MCF 10A (cell line): ENCODE results near the gene NAT10. TPM values are rescaled to one million over a fixed set of nuclear protein-coding genes. Genes with fewer than 3 reads are reported as not detected.

Experiments
- BruUV-seq: library from RNA; stranded (reverse); fragments of 400-500 nt; replicated peaks from 2 replicates; lab custom pipeline; 2021; lab: Mats Ljungman, UMichigan
- CTCF ChIA-PET: fragments of 300-600 bp; sonication (Branson Sonifier 250); formaldehyde crosslinking; extraction: SDS; loops from one replicate; lab custom pipeline; 2021; ENCODE audit warnings: antibody characterized with exemption, inconsistent platforms; lab: Yijun Ruan, JAX
- POLR2A ChIA-PET: fragments of 300-600, 350-650 bp; sonication (Branson Sonifier 250); formaldehyde crosslinking; extraction: SDS; loops from one replicate; lab custom pipeline; 2020; ENCODE audit warnings: antibody characterized with exemption, inconsistent platforms; lab: Yijun Ruan, JAX
- DNase-seq: peaks from one replicate; pipeline ENCODE4 v3.0.0-alpha.2; 2018; ENCODE audit not compliant: unreplicated experiment
- H3K27ac Mint-ChIP-seq: one replicate; pipeline ENCODE4 v1.8.0; 2022; ENCODE audit warnings: mild to moderate bottlenecking, low read depth, mixed read lengths; ENCODE audit not compliant: unreplicated experiment
- H3K27me3 Mint-ChIP-seq: one replicate; pipeline ENCODE4 v1.8.0; 2022; ENCODE audit warnings: mixed read lengths; ENCODE audit not compliant: insufficient read depth, unreplicated experiment
- H3K36me3 Mint-ChIP-seq: one replicate; pipeline ENCODE4 v1.8.0; 2022; ENCODE audit warnings: mild to moderate bottlenecking, moderate library complexity, mixed read lengths; ENCODE audit not compliant: insufficient read depth, unreplicated experiment
- H3K4me1 Mint-ChIP-seq: one replicate; pipeline ENCODE4 v1.8.0; 2022; ENCODE audit warnings: mixed read lengths; ENCODE audit not compliant: insufficient read depth, unreplicated experiment
- H3K4me3 Mint-ChIP-seq: one replicate; pipeline ENCODE4 v1.8.0; 2022; ENCODE audit warnings: mild to moderate bottlenecking, moderate library complexity, mixed read lengths; ENCODE audit not compliant: unreplicated experiment
- H3K9me3 Mint-ChIP-seq: one replicate; pipeline ENCODE4 v1.8.0; 2022; ENCODE audit warnings: mixed read lengths; ENCODE audit not compliant: unreplicated experiment
- intact Hi-C: fragments of 100-400 bp; cut with micrococcal nuclease; formaldehyde crosslinking; loops from 2 replicates; pipeline ENCODE4 v1.14.1; 2022
- total RNA-seq: library from RNA; stranded (reverse); gene quantifications from 2 replicates; pipeline ENCODE4 v1.2.3, GENCODE V29; 2022
- TF ChIP-seq, protein P1 (sequence below): fragments of 200-600 bp; IDR thresholded peaks from one replicate; pipeline ENCODE4 v1.8.0; 2022; ENCODE audit warnings: antibody characterized with exemption, mild to moderate bottlenecking; ENCODE audit not compliant: unreplicated experiment

The NAT10 gene
- total RNA-seq, 1 experiment from 2014 or later, result 89.5 TPM

DNA sequence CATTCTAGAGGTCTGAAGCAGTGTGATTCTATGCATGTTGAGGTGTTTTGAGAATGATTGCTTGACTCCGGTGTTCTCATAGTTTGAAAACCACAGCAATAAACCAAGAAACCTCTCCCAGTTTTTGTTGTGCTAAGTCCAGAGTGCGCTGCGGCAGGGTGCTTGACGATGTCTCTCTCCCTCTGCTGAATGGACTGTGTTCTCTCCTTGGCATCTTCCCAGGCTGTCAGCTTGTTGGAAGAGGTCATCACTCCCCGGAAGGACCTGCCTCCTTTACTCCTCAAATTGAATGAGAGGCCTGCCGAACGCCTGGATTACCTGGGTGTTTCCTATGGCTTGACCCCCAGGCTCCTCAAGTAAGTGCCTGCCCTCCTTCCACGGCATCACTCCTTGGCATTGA is 31.0 kb downstream of the NAT10 start:
- BruUV-seq, result no TSS peak
- no peaks in the 10 kb centered on the region for H3K9me3 Mint-ChIP-seq
- POLR2A ChIA-PET, result no interaction called here
- CTCF ChIA-PET, result interaction anchor here (0.7 to 1.3 kb wide), 3 partner anchors 10 to 158 kb away, joined by 3 to 6 read pairs (median 3); no protein-coding TSS in a partner anchor
- H3K4me3 Mint-ChIP-seq, result no peak overlapping the region
- H3K36me3 Mint-ChIP-seq, result peaks cover 79% of the 10 kb centered on the region
- no peak for DNase-seq
- intact Hi-C loops, result no loop called here
- TF ChIP-seq, protein P1, sequence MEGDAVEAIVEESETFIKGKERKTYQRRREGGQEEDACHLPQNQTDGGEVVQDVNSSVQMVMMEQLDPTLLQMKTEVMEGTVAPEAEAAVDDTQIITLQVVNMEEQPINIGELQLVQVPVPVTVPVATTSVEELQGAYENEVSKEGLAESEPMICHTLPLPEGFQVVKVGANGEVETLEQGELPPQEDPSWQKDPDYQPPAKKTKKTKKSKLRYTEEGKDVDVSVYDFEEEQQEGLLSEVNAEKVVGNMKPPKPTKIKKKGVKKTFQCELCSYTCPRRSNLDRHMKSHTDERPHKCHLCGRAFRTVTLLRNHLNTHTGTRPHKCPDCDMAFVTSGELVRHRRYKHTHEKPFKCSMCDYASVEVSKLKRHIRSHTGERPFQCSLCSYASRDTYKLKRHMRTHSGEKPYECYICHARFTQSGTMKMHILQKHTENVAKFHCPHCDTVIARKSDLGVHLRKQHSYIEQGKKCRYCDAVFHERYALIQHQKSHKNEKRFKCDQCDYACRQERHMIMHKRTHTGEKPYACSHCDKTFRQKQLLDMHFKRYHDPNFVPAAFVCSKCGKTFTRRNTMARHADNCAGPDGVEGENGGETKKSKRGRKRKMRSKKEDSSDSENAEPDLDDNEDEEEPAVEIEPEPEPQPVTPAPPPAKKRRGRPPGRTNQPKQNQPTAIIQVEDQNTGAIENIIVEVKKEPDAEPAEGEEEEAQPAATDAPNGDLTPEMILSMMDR, result no peak
- H3K27ac Mint-ChIP-seq, result no peak overlapping the region
- no peaks in the 10 kb centered on the region for H3K4me1 Mint-ChIP-seq
- H3K27me3 Mint-ChIP-seq, result no peaks in the 10 kb centered on the region

- no peaks in the 10 kb centered on the region for H3K4me1 Mint-ChIP-seq
- TF ChIP-seq, protein P1, result no peak
- H3K9me3 Mint-ChIP-seq, result no peaks in the 10 kb centered on the region
- ChIA-PET CTCF (no interaction called here), POLR2A (no interaction called here)
- peaks cover 79% of the 10 kb centered on the region for H3K36me3 Mint-ChIP-seq
- no peak for DNase-seq
- no peaks in the 10 kb centered on the region for H3K27me3 Mint-ChIP-seq
- BruUV-seq, result no TSS peak
- intact Hi-C loops, result no loop called here
- no peak overlapping the region for H3K4me3 Mint-ChIP-seq
- H3K27ac Mint-ChIP-seq, result peak overlapping the region; percentile 52
Measured at GRCh38 chr11:34139346-34139745, 33.9 kb downstream of the NAT10 start.

DNA sequence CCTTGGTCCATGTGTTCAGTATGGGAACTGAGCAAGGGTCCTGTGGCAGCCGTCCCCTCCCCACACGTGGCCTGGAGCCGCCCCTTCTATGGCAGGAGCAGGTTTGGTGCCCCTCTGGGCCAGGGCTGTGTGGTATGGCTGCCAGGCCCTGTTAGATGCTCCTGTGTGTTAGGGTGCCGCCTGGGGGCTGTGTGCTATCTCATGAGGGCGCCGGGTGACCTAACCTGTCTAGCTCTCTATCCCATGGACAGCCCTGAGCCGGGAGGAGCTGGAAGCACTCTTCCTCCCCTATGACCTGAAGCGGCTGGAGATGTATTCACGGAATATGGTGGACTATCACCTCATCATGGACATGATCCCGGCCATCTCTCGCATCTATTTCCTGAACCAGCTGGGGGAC is 34.7 kb downstream of the NAT10 start:
- TF ChIP-seq, protein P1, result no peak
- Mint-ChIP-seq H3K36me3 (peaks cover 79% of the 10 kb centered on the region), H3K9me3 (no peaks in the 10 kb centered on the region), H3K27me3 (no peaks in the 10 kb centered on the region), H3K4me1 (no peaks in the 10 kb centered on the region), H3K4me3 (no peak overlapping the region), H3K27ac (no peak overlapping the region)
- no peak for DNase-seq
- ChIA-PET POLR2A (interaction anchor here (1.1 to 1.3 kb wide), 2 partner anchors 10 to 34 kb away, joined by 3 to 4 read pairs; no protein-coding TSS in a partner anchor), CTCF (no interaction called here)
- BruUV-seq, result no TSS peak
- intact Hi-C loops, result no loop called here

- no peaks in the 10 kb centered on the region for H3K27me3 Mint-ChIP-seq
- no peak for DNase-seq
- TF ChIP-seq, protein P1, result no peak
- ChIA-PET POLR2A (interaction anchor here (1.0 to 1.2 kb wide), 2 partner anchors 12 to 41 kb away, joined by 4 read pairs; no protein-coding TSS in a partner anchor), CTCF (no interaction called here)
- H3K36me3 Mint-ChIP-seq, result peaks cover 79% of the 10 kb centered on the region
- no TSS peak for BruUV-seq
- no peak overlapping the region for H3K27ac Mint-ChIP-seq
- H3K9me3 Mint-ChIP-seq, result no peaks in the 10 kb centered on the region
- intact Hi-C loops, result no loop called here
- no peaks in the 10 kb centered on the region for H3K4me1 Mint-ChIP-seq
- H3K4me3 Mint-ChIP-seq, result no peak overlapping the region
Measured at GRCh38 chr11:34143048-34143447, 37.6 kb downstream of the NAT10 start.
